Adrenal gland (tissue), 5 donors: ENCODE measurements around the gene TRAPPC2L.

Source experiments
- CTCF ChIP-seq, 6 experiments: fragments of 450-650 bp in 4 of 6; fragments of 200-600 bp in 2 of 6; sonication (generic) in 1 of 6; IDR thresholded peaks; 1 replicate in 5 of 6; 2 replicates in 1 of 6; pipeline versions ENCODE4 v1.5.1 to v1.8.0; 2016 to 2021; ENCODE audit warnings: antibody characterized with exemption in 6 of 6, mild to moderate bottlenecking in 2 of 6, moderate library complexity in 1 of 6
- POLR2A ChIP-seq, 2 donors: fragments of 450-650 bp; IDR thresholded peaks; one replicate each; pipeline ENCODE4 v1.6.1; 2017; ENCODE audit warnings: antibody characterized with exemption in 2 of 2, mild to moderate bottlenecking in 2 of 2, moderate library complexity in 1 of 2
- donor health status: DM: no; HTN: no; CAD: no.

DNA sequence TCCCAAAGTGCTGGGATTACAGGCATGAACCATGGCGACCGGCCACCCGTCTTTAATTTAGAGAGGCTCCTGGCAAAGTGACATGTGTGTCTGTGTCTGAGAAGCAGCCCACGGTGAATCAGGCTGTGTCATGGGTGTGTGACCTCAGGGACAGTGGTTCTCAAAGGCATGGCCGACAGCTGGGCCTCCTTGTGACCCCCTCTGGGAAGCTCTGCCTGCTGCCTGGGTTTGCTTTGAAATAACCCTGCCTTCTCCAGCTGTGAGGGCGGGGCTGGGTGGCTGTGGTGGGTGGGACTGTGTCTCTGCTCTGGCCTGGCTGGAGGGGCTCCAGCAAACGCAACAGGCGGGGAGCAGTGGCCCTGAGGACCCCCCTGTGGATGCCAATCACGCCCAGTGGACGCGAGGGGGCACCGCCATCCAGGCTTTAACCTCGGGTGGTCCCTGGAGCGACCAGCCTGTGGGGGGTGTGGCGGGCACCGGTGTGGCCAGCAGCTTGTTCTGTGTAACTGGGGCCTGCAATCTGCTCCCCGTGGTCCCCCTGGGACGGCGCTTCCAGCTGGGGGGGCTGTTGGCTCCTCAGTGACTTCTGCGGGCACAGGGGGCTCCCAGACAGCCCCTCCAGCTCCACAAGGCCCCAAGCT, 36.4 kb upstream of the TRAPPC2L start:
- TF ChIP-seq CTCF (IDR thresholded peaks at IDR 0.05): no peak
- TF ChIP-seq POLR2A (IDR thresholded peaks at IDR 0.05): no peak
